Heart left ventricle (tissue), 13 donors: ENCODE results near the gene CCDC61.

Experiments
- POLR2A ChIP-seq, 2 donors: fragments of 450-650 bp; IDR thresholded peaks; one replicate each; pipeline ENCODE4 v1.6.1; 2017; ENCODE audit warnings: antibody characterized with exemption in 2 of 2, mild to moderate bottlenecking in 2 of 2, moderate library complexity in 2 of 2
- TF ChIP-seq, protein P1 (sequence below), 12 donors: fragments of 200-600 bp; sonication (generic) in 4 of 12; IDR thresholded peaks; one replicate each; pipeline versions ENCODE4 v1.5.0 to v1.8.0; 2018 to 2022; ENCODE audit warnings: antibody characterized with exemption in 12 of 12, mild to moderate bottlenecking in 5 of 12
- donor health status: ischemic (EF 13 %, LVEDD 7.1; RV severe dilation, severe dysfunction).
- donor health status: DM: no; HTN: yes; CAD: no.
- donor health status: DM: no; HTN: no; CAD: no.
- donor health status: ischemic (EF 25% LVEDD 6.9; RV normal size, moderate dysfunction).
- donor health status: ischemic (EF 25% LVEDD 5.7; RV mildly dilated, moderate dysfunction).
- donor health status: ischemic (EF 35%, LVEDD 5.7; RV mildly dilated, moderate dysfunction).
- donor health status: nonischemic (EF 11% LVEDD 7.7; RV severe dilation, severe dysfunction).
- donor health status: DM: yes; HTN: yes; CAD: no.
- donor health status: PGD.
- donor health status: ischemic (EF 29% LVEDD 5.4; RV normal size, mild dysfunction).
- donor health status: nonischemic (EF 23%, LVEDD 6.1; RV moderate dilation, normal function).

DNA sequence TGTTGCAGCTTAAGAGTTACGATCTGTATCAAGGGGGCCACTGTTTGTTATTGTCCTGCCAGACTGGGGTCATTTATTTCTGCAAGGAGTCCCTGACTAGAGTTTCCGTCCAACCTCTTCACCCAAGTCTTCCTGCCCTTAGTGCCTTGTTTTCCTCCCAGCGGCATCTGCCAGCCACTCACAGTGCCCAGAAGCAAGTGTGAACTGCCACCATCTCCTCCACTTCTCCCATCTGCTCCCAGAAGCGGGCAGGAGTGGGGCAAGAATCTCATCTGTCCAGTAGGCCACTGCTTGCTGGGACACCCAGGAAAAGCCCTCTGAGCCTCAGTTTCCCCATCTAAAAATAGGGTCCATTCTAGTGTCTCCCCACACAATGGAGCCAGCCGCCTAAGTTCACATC lies 25.6 kb upstream of the CCDC61 start:
- TF ChIP-seq, protein P1, sequence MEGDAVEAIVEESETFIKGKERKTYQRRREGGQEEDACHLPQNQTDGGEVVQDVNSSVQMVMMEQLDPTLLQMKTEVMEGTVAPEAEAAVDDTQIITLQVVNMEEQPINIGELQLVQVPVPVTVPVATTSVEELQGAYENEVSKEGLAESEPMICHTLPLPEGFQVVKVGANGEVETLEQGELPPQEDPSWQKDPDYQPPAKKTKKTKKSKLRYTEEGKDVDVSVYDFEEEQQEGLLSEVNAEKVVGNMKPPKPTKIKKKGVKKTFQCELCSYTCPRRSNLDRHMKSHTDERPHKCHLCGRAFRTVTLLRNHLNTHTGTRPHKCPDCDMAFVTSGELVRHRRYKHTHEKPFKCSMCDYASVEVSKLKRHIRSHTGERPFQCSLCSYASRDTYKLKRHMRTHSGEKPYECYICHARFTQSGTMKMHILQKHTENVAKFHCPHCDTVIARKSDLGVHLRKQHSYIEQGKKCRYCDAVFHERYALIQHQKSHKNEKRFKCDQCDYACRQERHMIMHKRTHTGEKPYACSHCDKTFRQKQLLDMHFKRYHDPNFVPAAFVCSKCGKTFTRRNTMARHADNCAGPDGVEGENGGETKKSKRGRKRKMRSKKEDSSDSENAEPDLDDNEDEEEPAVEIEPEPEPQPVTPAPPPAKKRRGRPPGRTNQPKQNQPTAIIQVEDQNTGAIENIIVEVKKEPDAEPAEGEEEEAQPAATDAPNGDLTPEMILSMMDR (IDR thresholded peaks at IDR 0.05): no peak
- TF ChIP-seq POLR2A (IDR thresholded peaks at IDR 0.05): no peak
